GM12878 (cell line): ENCODE results near the gene ARHGAP26. TPM values are rescaled to one million over a fixed set of nuclear protein-coding genes. Genes with fewer than 3 reads are reported as not detected.

Experiments used
- ATAC-seq: fragments of 200-7000 bp; cut with Tn5 transposase; 3 replicates; pipeline ENCODE4 v1.9.1; 2020; ENCODE audit warnings: mild to moderate bottlenecking, moderate library complexity
- BruUV-seq: library from RNA; stranded (reverse); fragments of 400-500 nt; replicated peaks from 2 replicates; lab custom pipeline; 2021; lab: Mats Ljungman, UMichigan
- CTCF ChIA-PET: fragments of 300-600 bp; sonication (Branson Sonifier 250); formaldehyde crosslinking; extraction: SDS; loops from one replicate; lab custom pipeline; 2021; ENCODE audit warnings: inconsistent platforms; lab: Yijun Ruan, JAX
- POLR2A ChIA-PET: fragments of 350-600 bp; formaldehyde crosslinking; extraction: SDS; loops from one replicate; lab custom pipeline; 2021; ENCODE audit warnings: inconsistent platforms; lab: Charles Lee
- RAD21 ChIA-PET: fragments of 300-600 bp; sonication (Branson Sonifier 250); formaldehyde crosslinking; loops from one replicate; lab custom pipeline; 2023; ENCODE audit warnings: antibody characterized with exemption; ENCODE audit not compliant: unreplicated experiment; lab: Charles Lee
- SMC1A ChIA-PET: fragments of 300-600 bp; sonication (Branson Sonifier 250); formaldehyde crosslinking; loops from one replicate; lab custom pipeline; 2023; ENCODE audit not compliant: unreplicated experiment, uncharacterized antibody; lab: Charles Lee
- DNase-seq: peaks from one replicate; pipeline ENCODE4 v3.0.0-alpha.2; 2011; ENCODE audit warnings: low read depth, low spot score
- FAIRE-seq: peaks from 3 replicates; lab custom pipeline; 2011; peaks lifted over from hg19 to GRCh38; lab: Jason Lieb, UNC
- H2AFZ ChIP-seq: 2 replicates; pipeline ENCODE4 v1.6.0; 2011; ENCODE audit warnings: low read depth, low read length, control low read depth; ENCODE audit not compliant: control insufficient read depth
- H3K27ac ChIP-seq: 2 replicates; pipeline ENCODE4 v1.5.1; 2011; ENCODE audit warnings: control low read depth; ENCODE audit not compliant: control insufficient read depth, insufficient read depth
- H3K27me3 ChIP-seq, 2 experiments: replicated peaks in 1 of 2; 2 replicates each; pipeline versions ENCODE4 v1.6.0 to v1.6.1; 2011; ENCODE audit warnings: low read length in 1 of 2; ENCODE audit not compliant: control insufficient read depth in 2 of 2, insufficient read depth in 2 of 2
- H3K36me3 ChIP-seq, 2 experiments: 2 replicates each; pipeline ENCODE4 v1.5.1; 2011; ENCODE audit warnings: low read length in 1 of 2; ENCODE audit not compliant: control insufficient read depth in 2 of 2, insufficient read depth in 2 of 2
- H3K4me1 ChIP-seq: 2 replicates; pipeline ENCODE4 v1.6.1; 2011; ENCODE audit warnings: mild to moderate bottlenecking, low read length, moderate library complexity, mixed read lengths; ENCODE audit not compliant: control insufficient read depth, insufficient read depth
- H3K4me2 ChIP-seq: 2 replicates; pipeline ENCODE4 v1.6.0; 2011; ENCODE audit warnings: control low read depth; ENCODE audit not compliant: control insufficient read depth, insufficient read depth
- H3K4me3 ChIP-seq: fragments of 200-600 bp; sonication (generic); 2 replicates; pipeline ENCODE4 v1.5.1; 2016
- H3K79me2 ChIP-seq: 2 replicates; pipeline ENCODE4 v1.6.0; 2011; ENCODE audit warnings: low read length; ENCODE audit not compliant: control insufficient read depth, insufficient read depth
- H3K9ac ChIP-seq: 2 replicates; pipeline ENCODE4 v1.8.0; 2011; ENCODE audit warnings: low read length, control low read depth, mixed read lengths; ENCODE audit not compliant: control insufficient read depth, insufficient read depth
- H3K9me3 ChIP-seq: replicated peaks from 3 replicates; pipeline ENCODE4 v1.5.1; 2011; ENCODE audit warnings: mild to moderate bottlenecking, low read length; ENCODE audit not compliant: control insufficient read depth, insufficient read depth
- H4K20me1 ChIP-seq: 2 replicates; pipeline ENCODE4 v1.6.0; 2011; ENCODE audit not compliant: control insufficient read depth, insufficient read depth
- DPF2 ChIP-seq: fragments of 450-650 bp; IDR thresholded peaks from 2 replicates; pipeline ENCODE4 v1.6.1; 2017; ENCODE audit warnings: mild to moderate bottlenecking
- POLR2A ChIP-seq: IDR thresholded peaks from 2 replicates; pipeline ENCODE4 v1.6.1; 2011; ENCODE audit warnings: low read depth, mild to moderate bottlenecking, low read length
- RELB ChIP-seq: fragments of 450-650 bp; IDR thresholded peaks from 2 replicates; pipeline ENCODE4 v1.6.1; 2017; ENCODE audit warnings: low read depth, mild to moderate bottlenecking, moderate library complexity
- SIN3A ChIP-seq: IDR thresholded peaks from 2 replicates; pipeline ENCODE4 v1.6.1; 2012; ENCODE audit warnings: low read depth, low read length, improper control_type of control experiment
- ZSCAN29 ChIP-seq: fragments of 450-650 bp; IDR thresholded peaks from 2 replicates; pipeline ENCODE4 v1.6.1; 2017; ENCODE audit warnings: mild to moderate bottlenecking, moderate library complexity
- WGBS: methylation state at CpG from one replicate; pipeline ENCODE4 v1.1.6; 2016; ENCODE audit warnings: low lambda C conversion rate; ENCODE audit not compliant: insufficient replicate concordance, insufficient coverage; ENCODE audit errors: missing lambda C conversion rate; 5-methylcytosine and 5-hydroxymethylcytosine counted together
- in situ Hi-C: fragments of 300-500 bp; cut with MboI; formaldehyde crosslinking; loops from 9 replicates; pipeline ENCODE4 v1.14.3; 2018; ENCODE audit warnings: mixed read lengths
- intact Hi-C: fragments of 100-400 bp; cut with micrococcal nuclease; formaldehyde crosslinking; loops from one replicate; pipeline ENCODE4 v1.14.2; 2022; ENCODE audit not compliant: unreplicated experiment
- polyA plus RNA-seq, 11 experiments: library from polyadenylated mRNA; depleted of rRNA in 4 of 11; unstranded in 6 of 11; stranded (reverse) in 5 of 11; fragments of >200 nt; fragmentation: Nextera tagmentation in 4 of 11; fragmentation: Illumina TruSeq in 1 of 11; extraction: Ambion mirVana in 4 of 11; extraction: Trizol in 1 of 11; gene quantifications; 1 replicate in 1 of 11; 2 replicates in 10 of 11; pipeline versions ENCODE4 v1.2.1 to v1.2.3, GENCODE V29; 2011 to 2016; ENCODE audit warnings: inconsistent platforms in 2 of 11, missing spikeins in 2 of 11, low read depth in 1 of 11
- total RNA-seq, 4 experiments: library from RNA; depleted of rRNA in 3 of 4; stranded (reverse); fragments of >200 nt in 3 of 4; fragmentation: Illumina TruSeq in 1 of 4; extraction: Trizol in 1 of 4; gene quantifications; 2 replicates each; pipeline versions ENCODE4 v1.2.1 to v1.2.3, GENCODE V29; 2013 to 2021

ARHGAP26 gene
- total and polyA plus RNA-seq, 10 of the 15 experiments (the other 5 are each of a cell fraction or from before 2014, with no cell fraction given): 9.4 to 41.5 (median 19.3) TPM

- Histone ChIP-seq H4K20me1 (no peaks in the 10 kb centered on the region), H2AFZ (no peak overlapping the region), H3K9me3 (no peaks in the 10 kb centered on the region), H3K79me2 (no peaks in the 10 kb centered on the region), H3K9ac (no peak overlapping the region), H3K4me3 (no peak overlapping the region), H3K27ac (no peak overlapping the region), H3K4me1 (peaks cover 12% of the 10 kb centered on the region), H3K36me3 (no peaks in the 10 kb centered on the region), H3K27me3 (no peaks in the 10 kb centered on the region), H3K4me2 (no peak overlapping the region)
- intact Hi-C loops: no loop called here
- BruUV-seq: no TSS peak
- in situ Hi-C loops: no loop called here
- ChIA-PET SMC1A (interaction anchor here (0.7 to 11.2 kb wide), 15 partner anchors 9 to 814 kb away, joined by 3 to 114 read pairs (median 5); no protein-coding TSS in a partner anchor), RAD21 (interaction anchor here (0.9 to 3.9 kb wide), 7 partner anchors 8 to 814 kb away, joined by 3 to 22 read pairs (median 5); no protein-coding TSS in a partner anchor), POLR2A (interaction anchor here (0.8 to 3.9 kb wide), 2 partner anchors 174 to 196 kb away, joined by 3 to 17 read pairs; no protein-coding TSS in a partner anchor), CTCF (interaction anchor here (0.8 to 11.0 kb wide), 4 partner anchors 12 to 362 kb away, joined by 3 to 92 read pairs (median 3); no protein-coding TSS in a partner anchor)
- ATAC-seq (no peak), FAIRE-seq (no peak), DNase-seq (no peak)
- TF ChIP-seq RELB (no peak), ZSCAN29 (no peak), POLR2A (no peak)
- WGBS: 73% methylated on average over 2 of the region's 2 CpGs
Observed at GRCh38 chr5:143011585-143011984, 241.4 kb downstream of the ARHGAP26 start.

- Histone ChIP-seq H3K4me3 (no peak overlapping the region), H3K27me3 (no peaks in the 10 kb centered on the region), H3K27ac (no peak overlapping the region), H4K20me1 (no peaks in the 10 kb centered on the region), H3K79me2 (no peaks in the 10 kb centered on the region), H3K36me3 (no peaks in the 10 kb centered on the region), H3K9ac (no peak overlapping the region), H3K4me2 (no peak overlapping the region), H3K9me3 (peaks cover 3% of the 10 kb centered on the region; the same call in 2 of the 3 replicates), H3K4me1 (peaks cover 10% of the 10 kb centered on the region), H2AFZ (no peak overlapping the region)
- BruUV-seq: no TSS peak
- FAIRE-seq (no peak), DNase-seq (no peak), ATAC-seq (no peak)
- in situ Hi-C loops: no loop called here
- RAD21 ChIA-PET: interaction anchor here (0.6 to 2.9 kb wide), 12 partner anchors 10 to 382 kb away, joined by 3 to 10 read pairs (median 4); no protein-coding TSS in a partner anchor
- CTCF ChIA-PET: interaction anchor here (0.5 to 11.0 kb wide), 16 partner anchors 14 to 955 kb away, joined by 3 to 92 read pairs (median 5); partner anchors contain the start of gene NR3C1
- intact Hi-C loops: no loop called here
- 0 out of 2 replicates have a peak, but pooled peaks have one; percentile 3 for TF ChIP-seq SIN3A
- no peak for TF ChIP-seq DPF2
- SMC1A ChIA-PET: interaction anchor here (1.0 to 10.1 kb wide), 15 partner anchors 11 to 957 kb away, joined by 3 to 109 read pairs (median 5); no protein-coding TSS in a partner anchor
- WGBS: 96% methylated on average over 4 of the region's 4 CpGs
- POLR2A ChIA-PET: no interaction called here
Observed at GRCh38 chr5:143013176-143013891, 243.2 kb downstream of the ARHGAP26 start.
